Activated CD8-positive, alpha-beta memory T cell treated with anti-CD3 and anti-CD28 coated beads, Interleukin-2, amount 10 ng/mL, durations not matched to agents 7 days and 5 days (primary cell): ENCODE results near the gene GARIN5B. TPM values are rescaled to one million over a fixed set of nuclear protein-coding genes. Genes with fewer than 3 reads are reported as not detected.

Experiments used
- total RNA-seq, 2 experiments: library from RNA; stranded (reverse); gene quantifications; one replicate each; pipeline ENCODE4 v1.2.3, GENCODE V29; 2021

The GARIN5B gene
- total RNA-seq, 2 experiments from 2014 or later, result not detected

Other genes starting within 250 kb of the GARIN5B start
- 100 to 1,000 TPM; 134 to 144 TPM for gene PPP1R12C, start 245.6 kb downstream of the GARIN5B start, total RNA-seq
- 1 to 10 TPM in 1 of 2 experiments, under 1 TPM in 1; 0.41 to 1.0 TPM for gene TNNT1, start 214.1 kb downstream of the GARIN5B start, total RNA-seq
- gene TNNI3, start 205.5 kb downstream of the GARIN5B start, total RNA-seq, result not detected
- gene DNAAF3, start 196.6 kb downstream of the GARIN5B start, total RNA-seq, result under 1 TPM in 1 of 2 experiments, not detected in 1; 0.35 TPM
- not detected for gene SYT5, start 183.0 kb downstream of the GARIN5B start, total RNA-seq
- gene PTPRH, start 153.8 kb downstream of the GARIN5B start, total RNA-seq, result not detected
- gene TMEM86B, start 134.5 kb downstream of the GARIN5B start, total RNA-seq, result 10 to 100 TPM; 10.4 to 16.0 TPM
- 100 to 1,000 TPM; 263 to 291 TPM for gene PPP6R1, start 104.2 kb downstream of the GARIN5B start, total RNA-seq
- gene HSPBP1, start 83.2 kb downstream of the GARIN5B start, total RNA-seq, result 10 to 100 TPM; 35.0 to 38.2 TPM
- gene BRSK1, start 79.3 kb downstream of the GARIN5B start, total RNA-seq, result 1 to 10 TPM; 6.9 to 9.1 TPM
- gene TMEM150B, start 37.9 kb downstream of the GARIN5B start, total RNA-seq, result 1 to 10 TPM; 1.2 to 2.4 TPM
- gene KMT5C, start 23.4 kb downstream of the GARIN5B start, total RNA-seq, result 10 to 100 TPM; 26.4 to 35.3 TPM
- gene COX6B2, start 8.5 kb downstream of the GARIN5B start, total RNA-seq, result 1 to 10 TPM in 1 of 2 experiments, under 1 TPM in 1; 0.19 to 2.0 TPM
- gene IL11, start 7.2 kb upstream of the GARIN5B start, total RNA-seq, result under 1 TPM; 0.50 to 0.68 TPM
- not detected for gene TMEM190, start 13.6 kb upstream of the GARIN5B start, total RNA-seq
- 10 to 100 TPM; 14.1 to 23.0 TPM for gene TMEM238, start 21.0 kb upstream of the GARIN5B start, total RNA-seq
- 1,000 to 10,000 TPM; 2,244 to 2,759 TPM for gene RPL28, start 22.7 kb upstream of the GARIN5B start, total RNA-seq
- gene UBE2S, start 44.5 kb upstream of the GARIN5B start, total RNA-seq, result 100 to 1,000 TPM; 311 to 421 TPM
- gene SHISA7, start 80.0 kb upstream of the GARIN5B start, total RNA-seq, result not detected
- 10 to 100 TPM; 28.2 to 35.7 TPM for gene ISOC2, start 98.4 kb upstream of the GARIN5B start, total RNA-seq
- not detected for gene C19orf85, start 101.5 kb upstream of the GARIN5B start, total RNA-seq
- 1 to 10 TPM; 8.8 to 8.9 TPM for gene ZNF628, start 113.4 kb upstream of the GARIN5B start, total RNA-seq
- 10 to 100 TPM; 14.6 to 23.2 TPM for gene NAT14, start 121.9 kb upstream of the GARIN5B start, total RNA-seq
- under 1 TPM; 0.68 to 0.79 TPM for gene SSC5D, start 125.2 kb upstream of the GARIN5B start, total RNA-seq
- gene SBK2, start 173.9 kb upstream of the GARIN5B start, total RNA-seq, result not detected
- not detected for gene SBK3, start 182.3 kb upstream of the GARIN5B start, total RNA-seq
- 1 to 10 TPM; 5.6 to 7.5 TPM for gene ZNF579, start 217.6 kb upstream of the GARIN5B start, total RNA-seq
- 10 to 100 TPM; 13.0 to 15.7 TPM for gene FIZ1, start 236.3 kb upstream of the GARIN5B start, total RNA-seq
- 10 to 100 TPM; 26.5 to 30.2 TPM for gene ZNF524, start 237.0 kb upstream of the GARIN5B start, total RNA-seq
- gene ZNF865, start 242.4 kb upstream of the GARIN5B start, total RNA-seq, result 10 to 100 TPM; 14.4 to 16.7 TPM